NT2/D1 (cell line): ENCODE measurements around the gene NUDT16L1.

Experiments used
- DNase-seq: peaks from one replicate; pipeline ENCODE4 v3.0.0-alpha.2; 2011; ENCODE audit warnings: low read depth, low spot score
- H3K27me3 ChIP-seq: 2 replicates; pipeline ENCODE4 v1.6.0; 2011; ENCODE audit warnings: mild to moderate bottlenecking; ENCODE audit not compliant: insufficient read length, insufficient read depth
- H3K36me3 ChIP-seq: 2 replicates; pipeline ENCODE4 v1.6.1; 2011; ENCODE audit warnings: mild to moderate bottlenecking, low read length, mixed read lengths; ENCODE audit not compliant: insufficient read depth, insufficient read length
- H3K4me1 ChIP-seq: 2 replicates; pipeline ENCODE4 v1.5.1; 2011; ENCODE audit not compliant: insufficient read depth, insufficient read length
- H3K4me3 ChIP-seq: 2 replicates; pipeline ENCODE4 v1.5.1; 2011; ENCODE audit warnings: low read depth; ENCODE audit not compliant: insufficient read length
- H3K9ac ChIP-seq: 2 replicates; pipeline ENCODE4 v1.6.0; 2011; ENCODE audit warnings: low read depth; ENCODE audit not compliant: insufficient read length
- H3K9me3 ChIP-seq: 2 replicates; pipeline ENCODE4 v1.5.1; 2011; ENCODE audit warnings: mild to moderate bottlenecking, low read length; ENCODE audit not compliant: insufficient read depth
- SUZ12 ChIP-seq: IDR thresholded peaks from 2 replicates; pipeline ENCODE4 v1.6.1; 2011; ENCODE audit not compliant: insufficient read length, insufficient read depth; ENCODE audit errors: extremely low read depth
- YY1 ChIP-seq: IDR thresholded peaks from 2 replicates; pipeline ENCODE4 v1.6.1; 2011; ENCODE audit not compliant: insufficient read length, insufficient read depth
- ZNF274 ChIP-seq: IDR thresholded peaks from 2 replicates; pipeline ENCODE4 v1.6.1; 2011; ENCODE audit warnings: mild to moderate bottlenecking, low read depth, low read length

Gene NUDT16L1

DNA sequence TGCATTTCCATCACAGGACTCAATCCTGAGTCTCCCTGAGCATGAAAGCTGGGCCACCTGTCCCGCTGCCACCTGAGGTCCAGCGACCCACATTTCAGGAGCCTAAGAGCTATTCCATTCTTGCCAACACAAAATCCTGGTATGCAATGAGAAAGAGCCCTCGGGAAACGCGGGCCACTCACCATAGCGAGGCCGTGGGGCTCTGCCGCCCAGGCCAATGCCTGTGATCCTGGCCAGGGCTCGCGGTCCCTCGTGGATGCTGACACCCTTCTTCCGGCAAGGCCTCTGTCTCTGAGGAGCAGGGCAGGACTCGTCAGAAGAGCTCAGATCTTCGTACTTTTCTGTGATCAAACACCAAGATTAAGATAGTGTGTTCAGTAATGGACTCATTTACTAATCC, 11.6 kb downstream of the NUDT16L1 start:
- DNase-seq = no peak
- Histone ChIP-seq H3K9ac (no peak overlapping the region), H3K9me3 (no peaks in the 10 kb centered on the region), H3K27me3 (no peaks in the 10 kb centered on the region), H3K4me1 (no peaks in the 10 kb centered on the region), H3K4me3 (no peak overlapping the region), H3K36me3 (peaks cover 71% of the 10 kb centered on the region)
- no peak for TF ChIP-seq YY1
- TF ChIP-seq ZNF274 = no peak
- TF ChIP-seq SUZ12 = no peak

DNA sequence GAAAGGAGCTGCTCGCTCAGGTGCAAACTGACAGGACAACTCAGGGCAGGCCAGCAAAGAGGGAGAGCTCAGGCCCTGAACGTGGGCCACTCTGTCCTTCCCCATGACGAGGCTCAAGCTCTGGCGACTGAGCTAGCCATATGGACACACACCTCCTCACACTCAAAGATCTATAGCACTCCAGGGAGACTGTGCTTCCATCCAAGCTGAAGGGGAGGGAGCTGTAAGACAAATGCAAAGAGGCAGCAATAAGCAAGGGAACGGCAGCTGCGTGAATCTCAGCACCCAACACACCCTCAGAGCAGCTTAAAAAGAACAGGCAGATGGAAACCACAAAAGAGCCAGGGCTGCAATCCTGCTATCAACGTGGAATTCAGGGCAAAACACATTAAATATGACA, 13.5 kb downstream of the NUDT16L1 start:
- Histone ChIP-seq H3K4me1 (no peaks in the 10 kb centered on the region), H3K36me3 (peaks cover 64% of the 10 kb centered on the region), H3K27me3 (no peaks in the 10 kb centered on the region), H3K9me3 (no peaks in the 10 kb centered on the region), H3K9ac (no peak overlapping the region), H3K4me3 (no peak overlapping the region)
- DNase-seq = no peak
- TF ChIP-seq SUZ12 = no peak
- no peak for TF ChIP-seq YY1
- TF ChIP-seq ZNF274 = no peak

DNA sequence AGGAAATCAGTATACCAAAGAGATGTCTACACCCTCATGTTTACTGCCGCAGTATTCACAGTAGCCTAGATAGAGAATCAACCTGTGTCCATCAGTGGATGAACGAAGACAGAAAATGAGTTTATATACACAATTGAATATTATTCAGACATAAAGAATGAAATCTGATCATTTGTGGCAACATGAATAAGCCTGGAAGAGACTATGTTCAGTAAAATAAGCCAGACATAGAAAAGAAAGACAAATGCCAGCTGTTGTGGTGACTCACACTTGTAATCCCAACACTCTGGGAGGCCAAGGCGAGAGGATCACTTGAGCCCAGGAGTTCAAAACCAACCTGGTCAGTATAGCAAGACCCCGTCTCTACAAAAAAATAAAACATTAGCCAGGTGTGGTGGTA, 16.1 kb downstream of the NUDT16L1 start:
- Histone ChIP-seq H3K9me3 (no peaks in the 10 kb centered on the region), H3K4me3 (no peak overlapping the region), H3K27me3 (no peaks in the 10 kb centered on the region), H3K9ac (no peak overlapping the region), H3K36me3 (peaks cover 58% of the 10 kb centered on the region), H3K4me1 (peaks cover 7% of the 10 kb centered on the region)
- no peak for TF ChIP-seq YY1
- TF ChIP-seq SUZ12 = no peak
- no peak for DNase-seq

DNA sequence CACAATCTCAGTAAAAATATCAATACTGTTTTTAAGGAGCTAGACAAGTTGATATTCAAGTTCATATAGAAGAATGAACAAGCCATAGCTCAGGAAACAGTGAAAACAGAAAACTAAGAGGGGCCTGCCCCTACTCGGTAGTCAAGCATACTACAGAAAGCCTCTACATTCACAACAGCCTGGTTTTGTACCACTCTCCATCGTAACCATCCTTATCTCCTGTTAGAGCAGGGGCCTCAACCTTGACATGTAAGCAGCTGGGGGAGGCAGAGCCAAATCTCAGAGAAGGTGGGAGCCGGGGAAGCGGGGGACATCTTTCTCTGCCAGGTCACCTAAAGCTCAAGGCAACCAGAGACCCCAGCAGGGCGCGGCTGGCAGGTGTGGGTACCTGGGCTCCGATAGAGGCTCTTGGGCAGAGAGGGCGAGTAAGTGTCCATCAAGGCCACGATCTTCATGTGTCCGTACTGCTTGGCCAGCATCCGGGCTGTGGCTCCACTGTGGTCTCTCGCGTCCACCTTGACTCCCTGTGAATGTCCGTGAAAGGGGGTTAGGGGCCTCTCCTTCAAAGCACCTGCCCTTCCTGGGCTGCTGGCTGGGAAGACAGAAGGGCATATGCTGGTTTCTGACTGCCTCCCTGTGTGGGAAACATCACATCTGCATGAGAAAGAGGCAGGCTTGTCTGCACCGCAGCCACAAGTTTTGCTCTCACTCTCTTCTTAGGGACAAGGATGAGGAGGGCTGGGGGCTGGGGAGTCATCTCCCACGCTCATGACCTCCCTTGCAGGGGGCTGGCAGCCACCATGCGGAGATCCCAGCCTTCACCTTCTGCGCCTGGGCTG, 20.5 kb downstream of the NUDT16L1 start:
- TF ChIP-seq ZNF274 (no peak), SUZ12 (no peak), YY1 (no peak)
- peak overlapping the region; percentile 18 for H3K4me3 ChIP-seq
- no peaks in the 10 kb centered on the region for H3K27me3 ChIP-seq
- peaks cover 13% of the 10 kb centered on the region for H3K4me1 ChIP-seq
- peaks cover 50% of the 10 kb centered on the region for H3K36me3 ChIP-seq
- DNase-seq = peak; percentile 70
- H3K9me3 ChIP-seq = no peaks in the 10 kb centered on the region
- peak overlapping the region; percentile 68 for H3K9ac ChIP-seq

DNA sequence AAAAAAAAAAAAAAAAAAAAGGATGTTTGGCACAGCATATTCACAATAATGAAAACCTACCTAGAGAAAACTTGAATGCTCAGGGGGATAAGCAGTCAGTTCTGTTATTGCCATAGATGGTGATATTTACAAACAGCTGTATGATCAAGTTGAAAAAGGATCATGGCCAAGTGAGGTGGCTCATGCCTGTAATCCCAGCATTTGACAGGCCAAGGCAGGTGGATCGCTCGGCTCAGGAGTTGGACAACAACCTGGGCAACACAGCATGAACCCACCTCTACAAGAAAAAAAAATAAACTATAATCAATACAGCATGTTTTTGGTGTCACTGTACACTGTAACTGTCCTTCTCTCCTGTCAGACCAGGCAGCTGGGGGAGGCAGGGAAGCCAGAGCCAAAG, 21.6 kb downstream of the NUDT16L1 start:
- H3K9ac ChIP-seq = no peak overlapping the region
- H3K4me3 ChIP-seq = no peak overlapping the region
- no peak for TF ChIP-seq SUZ12
- no peak for TF ChIP-seq YY1
- no peak for TF ChIP-seq ZNF274
- no peaks in the 10 kb centered on the region for H3K9me3 ChIP-seq
- H3K4me1 ChIP-seq = peaks cover 15% of the 10 kb centered on the region
- DNase-seq = no peak
- H3K27me3 ChIP-seq = no peaks in the 10 kb centered on the region
- peaks cover 43% of the 10 kb centered on the region for H3K36me3 ChIP-seq

DNA sequence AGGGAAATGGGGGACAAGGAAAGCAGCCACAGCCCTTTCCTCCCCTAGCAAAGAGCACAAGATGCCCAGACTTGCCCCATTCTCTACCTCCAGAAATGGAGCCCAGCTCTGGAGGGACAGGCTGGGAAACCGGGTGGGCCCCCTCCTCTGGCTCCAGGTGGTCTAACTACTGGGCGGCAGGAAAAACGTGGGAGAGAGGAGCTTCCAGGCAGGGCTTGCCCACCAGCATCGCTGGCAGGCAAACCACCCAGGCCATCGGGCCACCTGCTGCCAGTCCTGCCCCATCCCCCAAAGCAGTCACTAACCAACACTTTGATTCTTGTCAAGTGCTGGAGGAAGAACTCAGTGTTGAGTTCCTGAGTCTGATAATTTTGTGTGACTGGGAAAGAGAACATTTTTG, 25.1 kb downstream of the NUDT16L1 start:
- Histone ChIP-seq H3K4me1 (peaks cover 13% of the 10 kb centered on the region), H3K9ac (peak overlapping the region; percentile 32), H3K27me3 (no peaks in the 10 kb centered on the region), H3K4me3 (no peak overlapping the region), H3K36me3 (peaks cover 32% of the 10 kb centered on the region), H3K9me3 (no peaks in the 10 kb centered on the region)
- no peak for TF ChIP-seq ZNF274
- TF ChIP-seq SUZ12 = no peak
- DNase-seq = no peak

DNA sequence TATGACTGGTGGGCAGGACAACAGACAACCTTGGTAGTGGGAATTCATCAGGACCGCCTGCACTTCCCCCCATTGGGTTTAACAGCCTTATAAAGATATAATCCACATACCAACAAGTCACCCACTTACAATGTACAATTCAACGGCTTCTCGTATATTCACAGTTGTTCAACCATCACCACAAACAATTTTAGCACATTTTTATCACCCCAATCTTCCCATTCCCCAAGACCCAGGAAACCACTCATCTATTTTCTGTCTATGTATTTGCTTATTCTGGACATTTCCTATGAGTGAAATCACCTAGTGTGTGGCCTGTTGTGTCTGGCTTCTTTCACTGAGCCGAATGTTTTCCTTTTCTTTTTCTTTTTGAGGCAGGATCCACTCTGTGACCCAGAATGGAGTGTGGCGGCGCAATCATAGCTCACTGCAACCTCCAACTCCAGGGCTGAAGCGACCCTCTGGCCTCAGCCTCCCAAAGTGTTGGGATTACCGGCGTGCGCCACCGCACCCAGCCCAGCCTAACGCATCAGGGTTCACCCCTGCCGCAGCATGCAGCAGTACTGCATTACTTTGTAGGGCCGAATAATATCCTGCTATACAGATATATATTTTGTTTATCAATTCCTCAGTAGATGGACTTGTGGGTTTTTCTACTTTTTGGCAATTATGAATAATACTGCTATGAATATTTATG, 29.9 kb downstream of the NUDT16L1 start:
- H3K27me3 ChIP-seq = no peaks in the 10 kb centered on the region
- no peak overlapping the region for H3K4me3 ChIP-seq
- no peak for DNase-seq
- peaks cover 54% of the 10 kb centered on the region for H3K36me3 ChIP-seq
- no peak overlapping the region for H3K9ac ChIP-seq
- TF ChIP-seq ZNF274 (no peak), SUZ12 (no peak), YY1 (no peak)
- H3K4me1 ChIP-seq = peaks cover 8% of the 10 kb centered on the region
- H3K9me3 ChIP-seq = no peaks in the 10 kb centered on the region
